Ecto neural progenitor cell (in vitro differentiated cells): ENCODE measurements around the gene ANXA4.
"Not testable (repeated sequence)": the region's sequence is repeated elsewhere in the genome, so short reads cannot be mapped to it uniquely, and the experiment has no call there.

Experiments
- DNase-seq: peaks from one replicate; pipeline ENCODE4 v3.0.0-alpha.2; 2018; ENCODE audit warnings: low spot score

ANXA4 gene

GRCh38 chr2:69755862-69756467 lies 14.0 kb downstream of the ANXA4 start:
- no peak for DNase-seq

GRCh38 chr2:69762025-69762424 lies 20.1 kb downstream of the ANXA4 start:
- DNase-seq: no peak

GRCh38 chr2:69762513-69763494 lies 20.9 kb downstream of the ANXA4 start:
- no peak for DNase-seq

GRCh38 chr2:69763831-69764230 lies 21.9 kb downstream of the ANXA4 start:
- DNase-seq: not testable (repeated sequence)

GRCh38 chr2:69764286-69765095 lies 22.6 kb downstream of the ANXA4 start:
- DNase-seq: no peak

- DNase-seq: no peak
Observed at GRCh38 chr2:69765096-69765380, 23.1 kb downstream of the ANXA4 start.

GRCh38 chr2:69766014-69766413 lies 24.1 kb downstream of the ANXA4 start:
- DNase-seq: no peak

GRCh38 chr2:69767034-69767433 lies 25.1 kb downstream of the ANXA4 start:
- DNase-seq: no peak

- no peak for DNase-seq
Observed at GRCh38 chr2:69768235-69768634, 26.3 kb downstream of the ANXA4 start.

- DNase-seq: no peak
Observed at GRCh38 chr2:69768789-69769188, 26.9 kb downstream of the ANXA4 start.

- DNase-seq: no peak
Observed at GRCh38 chr2:69769272-69769671, 27.3 kb downstream of the ANXA4 start.

- no peak for DNase-seq
Observed at GRCh38 chr2:69770193-69770702, 28.3 kb downstream of the ANXA4 start.

GRCh38 chr2:69770747-69771146 lies 28.8 kb downstream of the ANXA4 start:
- no peak for DNase-seq

- no peak for DNase-seq
Observed at GRCh38 chr2:69771461-69771860, 29.5 kb downstream of the ANXA4 start.

- no peak for DNase-seq
Observed at GRCh38 chr2:69773206-69773605, 31.3 kb downstream of the ANXA4 start.

GRCh38 chr2:69774258-69774983 lies 32.5 kb downstream of the ANXA4 start:
- not testable (repeated sequence) for DNase-seq

GRCh38 chr2:69774984-69775982 lies 33.3 kb downstream of the ANXA4 start:
- no peak for DNase-seq

GRCh38 chr2:69776886-69777785 lies 35.2 kb downstream of the ANXA4 start:
- DNase-seq: no peak

GRCh38 chr2:69777786-69778105 lies 35.8 kb downstream of the ANXA4 start:
- no peak for DNase-seq
